ENCODE data around the gene SHANK2. TPM values are rescaled to one million over a fixed set of nuclear protein-coding genes. Genes with fewer than 3 reads are reported as not detected.
"Not testable (repeated sequence)": the region's sequence is repeated elsewhere in the genome, so short reads cannot be mapped to it uniquely, and the experiment has no call there.

SHANK2 gene
- total and polyA plus RNA-seq, 5 experiments from 2014 or later: not detected

DNA sequence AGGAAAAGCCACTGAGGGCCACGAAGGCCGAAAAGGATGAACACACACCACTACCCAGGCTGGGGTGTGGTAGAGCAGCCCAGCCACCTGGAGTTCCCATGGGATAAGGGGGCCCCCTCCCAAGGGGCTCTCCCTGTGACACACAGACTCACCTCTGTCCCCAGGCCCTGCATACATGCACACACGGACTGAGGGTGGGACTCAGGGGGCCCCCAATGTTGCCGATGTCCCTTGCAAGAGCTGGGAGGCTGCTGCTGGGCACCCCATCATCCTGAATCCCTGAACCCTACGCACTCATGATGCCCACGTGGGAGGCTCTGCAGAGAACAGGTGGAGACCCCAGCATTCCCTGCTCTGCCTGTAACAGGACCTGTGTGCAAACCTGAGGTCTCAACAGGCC, 14.5 kb downstream of the SHANK2 start:
- Mint-ChIP-seq H3K4me3 (no peak overlapping the region), H3K9me3 (no peaks in the 10 kb centered on the region), H3K27ac (no peak overlapping the region), H3K27me3 (peaks cover 9 to 33% (median 20%) of the 10 kb centered on the region in 5 donors), H3K4me1 (no peaks in the 10 kb centered on the region), H3K36me3 (no peaks in the 10 kb centered on the region)
- DNase-seq (no peak), ATAC-seq (no peak)
- POLR2A ChIA-PET: no interaction called here

DNA sequence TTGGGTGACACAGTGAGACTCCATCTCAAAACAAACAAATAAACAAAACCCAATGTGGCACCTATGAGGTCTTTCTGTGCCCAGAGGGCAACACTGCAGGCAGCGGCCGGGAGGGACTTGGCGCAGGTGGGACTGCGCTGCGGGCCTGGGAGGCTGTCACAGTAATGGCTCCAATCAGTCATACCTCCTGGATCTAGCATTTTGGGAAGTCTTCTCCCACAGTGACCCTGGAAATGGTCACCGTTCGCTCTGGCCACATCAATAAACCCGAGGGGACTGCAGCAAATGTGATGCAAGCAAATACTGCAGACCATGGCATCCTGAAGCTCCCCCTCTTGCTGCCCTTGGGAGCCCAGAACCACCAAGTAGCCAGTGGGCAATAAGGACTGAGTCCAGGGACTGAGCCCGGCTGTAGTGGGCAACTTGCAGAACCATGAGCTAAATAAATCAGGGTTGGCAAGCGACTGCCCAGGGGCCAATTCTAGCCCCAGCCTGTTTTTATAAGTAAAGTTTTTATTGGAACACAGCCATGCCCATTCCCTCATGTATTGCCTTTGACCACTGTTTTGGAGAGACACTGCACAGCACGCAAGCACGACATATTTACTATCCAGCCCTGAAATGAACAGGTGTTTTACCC, 15.4 kb downstream of the SHANK2 start:
- ATAC-seq (no peak), DNase-seq (no peak)
- Mint-ChIP-seq H3K4me1 (no peaks in the 10 kb centered on the region), H3K36me3 (no peaks in the 10 kb centered on the region), H3K4me3 (no peak overlapping the region), H3K27ac (no peak overlapping the region), H3K9me3 (no peaks in the 10 kb centered on the region), H3K27me3 (peaks cover 6 to 30% (median 21%) of the 10 kb centered on the region in 5 donors)
- POLR2A ChIA-PET: no interaction called here

DNA sequence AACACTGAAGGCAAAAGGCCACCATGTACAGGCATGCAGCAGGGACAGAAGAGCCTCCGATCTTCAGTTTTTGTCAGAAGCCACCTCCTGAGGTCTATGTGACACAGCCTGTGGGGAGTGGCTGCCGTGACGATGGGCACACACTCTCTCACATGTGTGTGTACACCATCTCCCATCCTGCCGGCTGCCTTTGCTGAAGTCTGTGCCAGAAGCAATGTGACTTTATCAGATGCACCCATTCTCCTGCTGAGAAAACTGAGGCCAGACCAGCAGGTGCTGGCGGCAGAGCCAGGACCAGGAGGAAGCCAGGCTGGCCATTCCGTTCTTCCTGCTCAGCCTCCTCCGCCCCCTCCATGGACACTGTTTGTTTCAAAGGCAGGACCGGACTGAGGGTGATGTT, 16.7 kb downstream of the SHANK2 start:
- no peaks in the 10 kb centered on the region for H3K4me1 Mint-ChIP-seq
- H3K27ac Mint-ChIP-seq: no peak overlapping the region
- H3K27me3 Mint-ChIP-seq: peaks cover 6 to 27% (median 21%) of the 10 kb centered on the region in 5 donors
- no peak overlapping the region for H3K4me3 Mint-ChIP-seq
- peak in 1 of 10 donors; percentile 22 for DNase-seq
- POLR2A ChIA-PET: no interaction called here
- ATAC-seq: no peak
- no peaks in the 10 kb centered on the region for H3K9me3 Mint-ChIP-seq
- no peaks in the 10 kb centered on the region for H3K36me3 Mint-ChIP-seq

DNA sequence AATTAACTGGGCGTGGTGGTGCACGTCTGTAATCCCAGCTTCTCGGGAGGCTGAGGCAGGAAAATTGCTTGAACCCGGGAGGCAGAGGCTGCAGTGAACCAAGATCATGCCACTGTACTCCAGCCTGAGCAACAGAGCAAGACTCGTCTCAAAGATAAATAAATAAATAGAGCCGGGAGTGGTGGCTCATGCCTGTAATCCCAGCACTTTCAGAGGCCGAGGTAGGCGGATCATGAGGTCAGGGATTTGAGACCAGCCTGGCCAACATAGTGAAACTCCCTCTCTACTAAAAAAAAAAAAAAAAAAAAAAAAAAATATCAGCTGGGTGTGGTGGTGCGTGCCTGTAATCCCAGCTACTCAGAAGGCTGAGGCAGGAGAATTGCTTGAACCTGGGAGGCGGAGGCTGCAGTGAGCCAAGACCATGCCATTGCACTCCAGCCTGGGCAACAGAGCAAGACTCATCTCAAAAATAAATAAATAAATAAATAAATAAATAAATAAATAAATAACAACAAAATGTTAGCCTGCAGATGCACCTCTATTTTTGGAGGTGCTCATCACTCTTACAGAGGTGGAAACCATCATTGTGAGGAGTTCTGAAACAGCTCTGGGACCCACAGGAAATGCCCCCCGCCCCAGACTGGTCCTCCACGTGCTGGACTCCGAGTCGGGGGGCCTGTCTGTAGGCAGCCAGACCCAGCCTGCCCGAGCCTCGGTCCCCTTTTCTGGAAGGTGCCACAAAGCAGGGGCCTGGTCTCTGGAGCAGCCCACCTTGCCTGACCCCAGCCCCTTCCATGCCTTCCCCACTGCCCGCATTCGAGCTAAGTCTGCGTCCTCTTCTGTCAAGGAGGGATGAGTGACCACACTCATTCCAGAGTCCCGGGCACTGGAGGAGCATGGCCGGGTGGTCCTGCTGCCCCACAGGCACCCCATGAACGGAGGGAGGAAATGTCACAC, 18.2 kb downstream of the SHANK2 start:
- POLR2A ChIA-PET, H3K4me3 Mint-ChIP-seq, H3K9me3 Mint-ChIP-seq, ATAC-seq, H3K36me3 Mint-ChIP-seq, H3K4me1 Mint-ChIP-seq, H3K27ac Mint-ChIP-seq: not testable (repeated sequence)
- peak in 1 of 10 donors; percentile 50 for DNase-seq
- peaks cover 6 to 24% (median 16%) of the 10 kb centered on the region in 5 donors for H3K27me3 Mint-ChIP-seq

DNA sequence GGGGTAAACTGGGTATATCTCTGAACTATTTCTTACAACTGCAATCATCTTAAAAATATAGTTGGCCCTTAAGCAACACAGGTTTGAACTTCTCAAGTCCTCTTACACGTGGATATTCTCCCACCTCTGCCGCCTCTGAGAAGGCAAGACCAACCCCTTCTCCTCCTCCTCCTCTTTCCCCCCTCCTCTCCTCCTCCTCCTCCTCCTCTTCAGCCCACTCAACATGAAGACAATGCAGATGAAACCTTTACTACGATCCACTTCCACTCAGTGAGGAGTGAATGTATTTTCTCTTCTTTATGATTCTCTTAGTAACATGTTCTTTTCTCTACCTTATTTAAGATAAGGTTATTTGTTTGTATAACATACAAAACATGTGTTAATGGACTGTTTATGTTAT, 20.0 kb downstream of the SHANK2 start:
- H3K4me3 Mint-ChIP-seq: no peak overlapping the region
- H3K9me3 Mint-ChIP-seq: peaks cover 5 to 14% (median 9%) of the 10 kb centered on the region in 9 donors
- H3K27ac Mint-ChIP-seq: no peak overlapping the region
- DNase-seq (no peak), ATAC-seq (no peak)
- H3K36me3 Mint-ChIP-seq: peaks cover 0 to 9% (median 0%) of the 10 kb centered on the region in 3 donors
- POLR2A ChIA-PET: no interaction called here
- peaks cover 7 to 17% (median 10%) of the 10 kb centered on the region in 5 donors for H3K27me3 Mint-ChIP-seq
- no peaks in the 10 kb centered on the region for H3K4me1 Mint-ChIP-seq

DNA sequence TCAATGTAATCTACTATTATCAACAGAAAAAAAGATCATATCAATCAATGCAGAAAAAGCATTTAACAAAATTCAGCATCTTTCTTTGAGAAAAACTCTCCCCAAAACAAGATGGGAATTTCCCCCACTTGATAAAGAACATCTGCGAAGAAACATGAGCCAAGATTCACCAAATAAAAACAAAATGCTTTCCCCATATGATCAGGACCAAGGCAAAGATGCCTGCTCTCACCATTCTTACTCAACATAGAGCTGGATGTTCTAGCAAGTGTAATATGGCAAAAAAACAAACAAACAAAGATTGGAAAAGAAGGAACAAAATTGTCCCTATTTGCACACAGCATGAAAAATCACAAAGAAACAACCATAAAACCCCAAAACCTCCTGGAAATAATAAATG, 23.4 kb downstream of the SHANK2 start:
- Mint-ChIP-seq H3K27me3 (peaks cover 0 to 22% (median 9%) of the 10 kb centered on the region in 5 donors), H3K27ac (no peak overlapping the region), H3K36me3 (peaks cover 0 to 26% (median 0%) of the 10 kb centered on the region in 3 donors), H3K9me3 (peaks cover 14 to 39% (median 33%) of the 10 kb centered on the region in 9 donors), H3K4me1 (no peaks in the 10 kb centered on the region), H3K4me3 (no peak overlapping the region)
- POLR2A ChIA-PET: no interaction called here
- no peak for ATAC-seq
- DNase-seq: no peak

DNA sequence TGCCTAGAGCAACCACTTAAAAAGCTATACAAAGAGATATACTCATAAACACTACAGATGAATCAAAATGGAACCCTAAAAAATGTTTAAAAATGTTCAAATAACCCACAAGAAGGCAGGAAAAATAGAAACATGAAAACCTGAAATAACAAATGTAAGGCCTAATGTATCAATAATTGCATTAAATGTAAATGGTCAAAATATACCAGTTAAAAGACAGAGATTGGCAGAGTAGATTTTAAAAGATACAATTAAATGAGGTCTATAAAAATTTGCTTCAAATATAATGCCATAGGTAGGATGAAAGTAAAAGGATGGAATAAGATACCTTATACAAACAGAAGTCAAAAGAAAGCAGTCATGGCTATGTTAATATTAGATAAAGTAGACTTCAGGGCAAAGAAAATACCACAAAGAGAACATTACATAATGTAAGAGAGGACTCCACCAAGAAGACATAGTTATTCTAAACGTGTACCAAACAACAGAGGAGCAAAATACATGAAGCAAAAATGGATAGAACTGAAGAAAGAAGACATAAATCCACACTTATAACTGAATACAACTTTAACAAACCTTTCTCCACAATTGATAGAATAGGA, 25.2 kb downstream of the SHANK2 start:
- Mint-ChIP-seq H3K4me3 (no peak overlapping the region), H3K27ac (no peak overlapping the region), H3K4me1 (no peaks in the 10 kb centered on the region), H3K36me3 (peaks cover 0 to 26% (median 0%) of the 10 kb centered on the region in 3 donors), H3K9me3 (peaks cover 14 to 39% (median 34%) of the 10 kb centered on the region in 9 donors), H3K27me3 (peaks cover 3 to 22% (median 9%) of the 10 kb centered on the region in 5 donors)
- POLR2A ChIA-PET: no interaction called here
- ATAC-seq (no peak), DNase-seq (no peak)

DNA sequence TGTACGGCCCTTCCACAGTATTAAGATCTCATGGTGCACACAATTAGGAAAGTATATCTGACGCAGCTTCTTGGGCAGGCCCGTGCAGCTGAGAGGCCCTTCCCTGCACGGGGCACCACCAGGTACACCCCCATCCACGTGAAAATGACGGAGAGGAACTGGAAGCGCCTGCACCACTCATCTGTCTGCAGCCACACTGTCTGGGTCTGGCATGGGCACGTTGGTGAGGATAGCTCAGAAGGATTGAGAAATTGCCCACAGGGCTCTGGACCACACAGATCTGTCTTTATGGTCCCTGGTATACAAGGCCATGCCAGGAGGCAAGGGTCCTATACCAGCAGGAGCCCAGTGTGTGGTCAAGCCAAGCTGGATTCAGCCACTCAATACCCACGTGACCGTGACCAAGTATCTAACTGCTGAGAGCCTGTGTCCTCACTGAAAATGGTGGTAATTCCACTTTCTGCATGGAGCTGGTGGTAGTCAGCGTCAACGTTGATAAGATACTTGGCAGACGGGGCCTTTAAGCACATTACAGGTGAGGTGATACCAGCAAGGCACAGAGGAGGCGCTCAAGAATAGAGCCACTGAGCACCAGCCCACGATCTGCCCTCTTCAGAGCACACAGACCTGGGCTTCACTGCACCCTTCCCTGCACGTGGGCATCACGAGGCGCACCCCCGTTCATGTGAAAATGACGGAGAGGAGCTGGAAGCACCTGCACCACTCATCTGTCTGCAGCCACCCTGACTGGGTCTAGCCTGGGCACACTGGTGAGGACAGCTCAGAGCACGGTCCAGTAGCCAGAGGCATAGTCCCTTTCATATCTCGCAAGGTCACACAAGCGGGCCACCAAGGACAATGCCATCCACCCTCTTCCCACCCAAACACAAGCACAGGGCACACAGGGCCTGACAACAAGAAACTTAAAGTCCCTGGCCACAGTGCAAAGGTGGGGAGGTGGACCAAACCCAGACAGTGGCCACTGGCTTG, 28.4 kb downstream of the SHANK2 start:
- Mint-ChIP-seq H3K4me3 (no peak overlapping the region), H3K36me3 (peaks cover 0 to 26% (median 0%) of the 10 kb centered on the region in 3 donors), H3K27ac (no peak overlapping the region), H3K9me3 (peaks cover 14 to 39% (median 33%) of the 10 kb centered on the region in 9 donors), H3K4me1 (no peaks in the 10 kb centered on the region), H3K27me3 (peaks cover 4 to 25% (median 9%) of the 10 kb centered on the region in 5 donors)
- DNase-seq: no peak
- POLR2A ChIA-PET: no interaction called here
- no peak for ATAC-seq

DNA sequence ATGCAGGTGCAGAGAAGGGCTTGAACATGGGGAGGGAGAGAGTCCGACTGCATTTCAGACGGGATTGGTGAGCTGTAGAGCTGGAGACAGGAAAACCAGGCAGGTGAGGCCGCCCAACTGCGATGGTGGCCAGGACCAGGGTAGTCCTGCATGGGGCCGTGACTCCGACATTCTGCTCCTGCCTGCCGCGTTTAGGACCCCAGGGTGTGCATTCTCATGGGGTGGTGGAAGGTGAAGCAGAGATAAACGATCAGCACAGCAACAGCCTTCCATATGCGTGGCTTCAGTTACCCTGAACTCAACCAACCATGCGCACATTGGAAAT, 29.3 kb downstream of the SHANK2 start:
- ATAC-seq (no peak), DNase-seq (no peak)
- POLR2A ChIA-PET: no interaction called here
- Mint-ChIP-seq H3K27ac (no peak overlapping the region), H3K4me1 (no peaks in the 10 kb centered on the region), H3K36me3 (peaks cover 0 to 24% (median 0%) of the 10 kb centered on the region in 3 donors), H3K9me3 (peaks cover 13 to 37% (median 31%) of the 10 kb centered on the region in 9 donors), H3K4me3 (no peak overlapping the region), H3K27me3 (peaks cover 4 to 28% (median 11%) of the 10 kb centered on the region in 5 donors)

DNA sequence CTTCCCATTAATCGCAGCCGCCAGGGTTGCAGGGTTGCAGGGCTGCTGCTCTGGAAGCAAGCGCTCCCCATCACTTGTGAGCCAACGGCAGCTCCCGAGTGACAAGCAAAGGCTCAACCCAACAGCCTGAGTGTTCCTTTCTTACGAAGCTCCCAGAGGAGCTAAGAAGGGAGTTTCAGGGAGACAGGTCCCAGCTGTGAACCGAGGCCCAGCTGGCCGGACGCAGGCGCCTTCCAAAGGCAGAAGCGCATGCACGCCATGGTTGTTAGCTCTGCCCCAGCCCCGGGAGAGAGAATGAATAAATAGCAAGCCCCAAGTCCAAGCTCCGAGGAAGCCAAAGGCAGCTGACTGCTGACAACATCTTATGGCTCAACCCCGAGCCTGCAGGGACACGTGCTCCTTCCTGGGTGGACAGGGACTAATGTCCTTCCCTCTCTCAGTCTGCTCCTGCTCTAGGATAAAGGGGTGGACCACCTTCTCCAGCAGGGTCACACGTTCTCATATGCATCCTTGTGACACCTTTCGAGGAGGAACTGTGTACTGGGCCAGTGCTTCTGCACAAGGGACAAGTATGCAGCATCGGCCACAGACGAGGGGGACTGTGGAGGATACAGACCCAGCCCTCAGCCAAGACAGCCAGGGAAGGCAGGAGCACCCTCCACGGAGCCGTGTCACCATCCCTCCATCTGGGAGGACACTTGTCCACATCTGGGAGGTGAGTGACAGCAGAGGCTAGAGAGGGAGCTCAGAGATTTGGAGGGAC, 29.9 kb downstream of the SHANK2 start:
- ATAC-seq: no peak
- no peak overlapping the region for H3K4me3 Mint-ChIP-seq
- H3K36me3 Mint-ChIP-seq: peaks cover 0 to 19% (median 0%) of the 10 kb centered on the region in 3 donors
- POLR2A ChIA-PET: no interaction called here
- no peak overlapping the region for H3K27ac Mint-ChIP-seq
- H3K9me3 Mint-ChIP-seq: peaks cover 9 to 32% (median 25%) of the 10 kb centered on the region in 9 donors
- DNase-seq: peak in 1 of 10 donors; percentile 57
- no peaks in the 10 kb centered on the region for H3K4me1 Mint-ChIP-seq
- peaks cover 4 to 23% (median 11%) of the 10 kb centered on the region in 5 donors for H3K27me3 Mint-ChIP-seq

DNA sequence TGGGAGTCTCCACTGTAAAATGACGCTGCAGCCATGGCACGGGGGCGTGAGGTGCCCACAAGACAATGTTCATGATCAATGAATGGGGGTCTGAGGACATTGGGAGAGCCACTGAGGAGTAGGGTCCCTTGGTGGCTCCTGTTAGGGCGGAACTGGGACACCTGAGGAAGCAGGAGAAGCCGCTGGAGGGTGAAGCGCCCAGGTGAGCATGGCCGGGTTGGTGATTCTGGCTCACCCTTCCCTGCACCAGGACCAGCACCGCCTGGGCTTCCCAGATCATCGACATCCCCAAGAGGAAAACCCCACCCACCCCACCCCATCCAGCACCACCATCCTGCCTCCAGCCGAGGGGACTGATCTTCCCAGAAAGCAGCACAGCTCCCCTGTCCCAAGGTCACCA, 30.6 kb downstream of the SHANK2 start:
- ATAC-seq: no peak
- Mint-ChIP-seq H3K4me1 (no peaks in the 10 kb centered on the region), H3K27ac (no peak overlapping the region), H3K36me3 (peaks cover 0 to 12% (median 0%) of the 10 kb centered on the region in 3 donors), H3K4me3 (no peak overlapping the region), H3K9me3 (peaks cover 4 to 25% (median 19%) of the 10 kb centered on the region in 9 donors), H3K27me3 (peaks cover 4 to 16% (median 11%) of the 10 kb centered on the region in 5 donors)
- peak in 1 of 10 donors; percentile 52 for DNase-seq
- POLR2A ChIA-PET: no interaction called here

Data from naive thymus-derived CD8-positive, alpha-beta T cell (primary cell).